NCI-H82 (cell line): ENCODE measurements around the gene CDH4.

ENCODE experiments used
- DNase-seq: peaks from one replicate; lab custom pipeline; 2025; lab: John Stamatoyannopoulos, UW

The CDH4 gene

GRCh38 chr20:61790116-61790827 lies 538.2 kb downstream of the CDH4 start:
- DNase-seq, result no peak

DNA sequence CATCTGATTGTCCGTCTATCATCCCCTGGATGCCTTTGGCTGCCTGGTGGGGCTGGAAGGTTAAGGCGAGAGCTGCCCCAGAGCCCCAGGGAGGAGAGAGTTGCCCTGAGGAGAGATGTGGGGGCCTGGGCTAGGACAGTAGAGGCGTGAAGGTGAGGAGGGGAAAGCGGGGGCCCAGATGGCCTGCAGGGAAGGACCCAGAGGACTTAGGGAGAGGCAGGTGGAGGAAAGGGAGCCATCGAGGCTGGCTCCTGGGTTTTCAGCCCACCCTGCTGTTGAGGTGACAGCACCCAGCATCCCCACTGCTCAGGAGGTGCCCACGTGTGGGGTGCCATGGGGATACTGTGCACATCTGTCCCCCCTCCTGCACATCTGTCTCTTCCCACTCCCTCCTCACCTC lies 539.9 kb downstream of the CDH4 start:
- no peak for DNase-seq

DNA sequence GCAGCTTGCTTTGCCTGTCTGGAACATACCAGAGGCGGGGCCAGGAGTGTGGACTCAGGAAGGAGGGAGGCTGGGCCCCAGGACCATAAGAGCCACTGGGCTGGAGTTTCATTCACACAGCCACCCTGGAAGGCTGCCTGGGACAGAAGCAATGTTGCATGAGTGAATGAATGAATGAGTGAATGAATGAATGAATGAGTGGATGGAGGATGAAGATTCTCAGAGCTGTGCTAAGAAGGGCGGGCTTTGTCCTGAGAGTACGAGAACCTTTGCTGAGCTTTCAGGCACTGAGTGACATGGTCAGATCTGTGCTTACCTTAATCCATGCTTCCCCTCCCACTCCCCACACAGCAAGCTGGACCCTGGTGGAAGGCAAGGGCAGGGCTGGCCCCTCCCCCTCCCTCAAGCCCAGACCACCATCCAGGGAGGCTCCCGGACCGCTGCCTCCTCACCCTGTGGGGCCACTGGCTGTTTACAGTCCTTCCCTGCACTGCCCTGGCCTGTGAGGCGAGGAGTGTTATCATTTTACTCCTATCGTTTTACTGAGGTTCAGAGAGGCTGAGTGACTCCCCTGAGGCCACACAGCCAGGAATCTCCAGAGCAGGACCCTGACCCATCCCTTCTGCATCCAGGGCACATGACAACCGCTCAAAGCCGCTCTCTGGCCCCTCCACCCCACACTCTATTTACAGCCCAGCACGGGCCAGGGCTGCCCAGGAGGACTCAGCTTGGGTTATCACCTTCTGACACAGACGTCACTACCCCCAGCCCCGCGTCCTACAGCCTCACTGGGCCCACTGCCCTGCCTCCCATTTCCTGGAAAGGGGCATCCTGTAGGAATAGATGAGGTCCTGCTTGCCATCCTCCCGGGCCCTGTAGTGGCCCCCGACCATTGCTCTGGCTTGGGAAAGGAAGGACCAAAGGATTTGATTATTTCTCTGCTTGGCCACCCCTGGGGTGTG lies 543.9 kb downstream of the CDH4 start:
- DNase-seq, result no peak

DNA sequence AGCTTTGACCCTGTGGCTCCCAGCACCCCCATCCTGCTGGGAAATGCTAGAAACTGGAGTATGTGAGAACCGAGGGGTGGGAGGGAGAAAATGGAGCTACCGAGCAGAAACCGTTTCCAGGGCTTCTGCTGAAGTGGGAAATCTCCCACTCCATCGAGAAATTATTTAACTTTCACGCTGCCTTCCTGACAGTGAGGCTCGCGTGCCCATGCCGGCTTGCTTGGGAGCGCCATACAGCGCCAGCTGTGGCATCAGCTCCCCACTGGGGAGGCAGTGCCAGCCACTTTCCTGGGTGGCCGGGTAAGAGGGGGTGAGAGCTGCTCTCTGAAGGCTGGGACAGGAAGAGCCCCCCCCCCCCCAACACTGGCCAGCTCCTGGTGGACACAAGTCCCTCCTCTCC lies 544.7 kb downstream of the CDH4 start:
- no peak for DNase-seq

DNA sequence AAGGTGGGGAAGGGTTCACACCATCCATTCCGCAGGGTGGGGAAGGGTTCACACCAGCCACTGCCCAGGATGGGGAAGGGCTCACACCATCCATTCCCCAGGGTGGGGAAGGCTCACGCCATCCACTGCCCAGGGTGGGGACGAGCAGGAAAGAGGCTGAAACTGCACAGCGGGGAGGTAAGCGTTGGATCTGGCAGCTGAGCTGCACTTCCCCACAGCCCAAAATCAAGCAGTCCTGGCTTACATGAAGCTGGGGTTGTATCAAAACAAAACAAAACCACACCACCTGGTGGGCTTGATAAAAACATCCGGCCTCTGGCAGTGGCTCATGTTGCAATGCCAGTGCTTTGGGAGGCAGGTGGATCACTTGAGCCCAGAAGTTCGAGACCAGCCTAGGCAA lies 545.1 kb downstream of the CDH4 start:
- peak; percentile 8 for DNase-seq

DNA sequence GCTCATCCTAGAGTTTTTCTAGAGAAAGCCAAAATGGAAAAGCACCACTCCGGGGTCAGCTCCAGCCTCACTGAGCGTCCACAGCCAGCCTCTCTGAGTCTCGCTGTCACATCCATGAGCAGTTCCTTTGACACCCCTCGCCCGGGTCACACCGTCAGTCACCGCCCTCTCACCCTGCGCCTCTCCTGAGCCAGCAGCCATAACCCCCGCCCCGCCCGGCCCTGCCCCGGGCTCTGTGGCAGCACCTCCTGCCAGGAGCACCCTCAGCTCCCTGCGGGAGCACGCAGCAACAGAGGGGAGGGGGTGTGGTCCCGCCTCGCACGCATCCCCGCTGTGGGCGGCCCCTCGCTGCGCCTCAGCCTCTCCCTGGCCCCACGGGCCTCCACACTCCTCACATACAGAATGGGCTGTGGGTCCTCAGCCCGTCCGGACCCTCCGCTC lies 545.9 kb downstream of the CDH4 start:
- DNase-seq, result no peak

GRCh38 chr20:61798632-61799031 lies 546.6 kb downstream of the CDH4 start:
- peak; percentile 57 for DNase-seq

DNA sequence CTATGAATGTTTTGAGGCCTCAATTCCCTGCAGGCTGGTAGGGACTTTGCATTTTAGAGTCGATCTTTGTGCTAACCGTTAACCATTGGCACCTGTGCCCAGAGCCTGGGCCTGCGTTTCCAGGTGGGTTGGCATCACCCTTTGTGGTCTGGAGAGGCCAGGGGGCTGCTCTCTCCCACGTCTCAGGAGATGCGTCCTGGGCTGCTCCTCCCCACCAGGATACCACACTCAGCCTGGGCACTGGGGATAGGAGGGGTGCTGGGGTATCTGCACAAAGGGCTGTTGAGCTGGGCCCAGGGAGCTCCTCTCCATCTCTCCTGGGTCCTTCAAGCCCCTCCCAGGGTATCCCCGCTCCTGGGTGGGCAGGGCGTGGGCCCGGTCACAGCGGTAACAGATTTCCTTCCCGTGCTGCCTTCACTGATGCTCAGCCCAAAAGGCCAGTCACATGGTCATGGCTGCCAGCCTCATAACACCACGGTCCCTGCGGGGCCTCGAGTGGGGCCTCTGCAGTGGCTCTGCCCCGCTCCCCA lies 547.4 kb downstream of the CDH4 start:
- no peak for DNase-seq

DNA sequence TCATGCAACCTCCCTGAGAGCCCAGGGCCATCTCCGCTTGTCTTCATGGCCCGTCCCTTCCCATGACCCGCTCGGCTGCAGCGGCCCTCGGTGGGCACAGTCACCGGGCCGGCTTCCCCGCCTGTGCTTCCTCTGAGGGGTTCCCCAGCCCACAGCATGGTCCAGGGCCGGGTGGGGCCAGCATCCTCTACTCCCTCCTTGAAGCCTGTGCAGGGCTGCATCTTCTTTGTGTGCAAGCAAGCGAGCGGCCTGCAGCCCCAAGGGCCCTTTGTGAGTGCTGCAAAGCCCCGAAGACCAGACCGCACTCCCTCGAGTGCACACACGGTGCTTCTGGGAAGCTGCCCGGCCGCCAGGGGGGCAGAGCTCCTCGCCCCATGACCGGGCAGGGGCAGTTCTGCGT lies 547.9 kb downstream of the CDH4 start:
- DNase-seq, result no peak

DNA sequence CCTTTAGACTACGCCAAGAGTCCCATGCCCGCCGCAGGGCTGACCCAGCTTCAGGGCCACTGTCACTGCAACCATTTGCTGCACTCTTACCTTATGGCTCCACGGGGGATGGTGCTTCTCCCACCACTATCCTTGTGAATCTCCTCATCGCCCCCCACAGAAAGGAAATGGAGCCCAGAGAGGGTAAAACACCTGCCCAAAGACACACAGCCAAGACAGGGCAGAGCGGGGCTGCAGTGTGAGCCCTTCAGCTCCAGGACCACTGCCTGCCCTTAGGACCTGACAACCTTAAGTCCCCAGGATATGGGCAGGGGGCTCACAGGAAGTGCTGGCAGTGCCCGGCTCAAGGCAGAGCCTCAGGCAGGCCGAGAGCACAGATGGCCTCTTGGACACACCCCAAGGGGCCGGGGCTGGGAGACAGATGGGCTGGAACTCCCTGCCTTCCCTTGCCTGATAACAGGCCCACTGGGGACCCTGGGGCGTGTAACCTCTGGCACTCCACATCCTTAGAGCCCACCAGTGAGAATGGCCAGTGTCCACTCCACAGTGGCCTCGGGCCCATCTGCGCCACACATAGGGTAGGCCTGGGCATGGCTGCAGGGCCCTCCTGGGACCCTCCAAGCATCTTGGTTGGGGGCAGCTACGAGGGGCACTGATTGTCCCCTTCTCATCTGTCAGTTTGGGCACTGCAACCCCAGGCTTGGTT lies 548.5 kb downstream of the CDH4 start:
- DNase-seq, result no peak

GRCh38 chr20:61801065-61801360 lies 549.0 kb downstream of the CDH4 start:
- no peak for DNase-seq

- no peak for DNase-seq
Measured at GRCh38 chr20:61801428-61801827, 549.4 kb downstream of the CDH4 start.

DNA sequence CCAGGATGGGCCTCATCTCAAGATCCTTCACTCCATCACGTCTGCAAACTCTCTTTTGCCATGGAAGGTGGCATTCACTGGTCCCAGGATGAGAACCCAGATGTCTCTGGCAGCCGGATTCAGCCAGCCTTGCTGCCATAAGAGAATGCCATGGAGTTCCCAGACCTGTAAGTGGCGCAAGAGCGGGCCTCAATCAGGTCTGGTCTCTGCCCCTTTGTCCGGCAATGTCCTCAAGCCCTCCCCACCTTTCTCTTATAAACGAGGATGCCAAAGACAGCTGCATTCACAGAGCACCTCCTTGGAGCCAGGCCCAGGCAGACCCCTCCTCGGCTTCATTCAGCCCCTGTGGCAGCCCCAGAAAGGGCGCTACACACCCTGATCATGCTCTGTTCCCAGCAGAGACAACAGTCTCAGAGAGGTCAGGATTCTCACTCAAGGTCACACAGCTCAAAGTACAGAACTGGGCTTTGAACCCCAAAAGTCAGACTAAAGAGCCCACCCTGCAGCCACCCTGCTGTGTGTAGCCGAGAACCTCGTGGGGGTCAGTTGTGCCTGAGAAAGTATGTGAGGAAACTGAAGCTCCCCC lies 549.9 kb downstream of the CDH4 start:
- no peak for DNase-seq

GRCh38 chr20:61802721-61803311 lies 550.8 kb downstream of the CDH4 start:
- DNase-seq, result no peak

DNA sequence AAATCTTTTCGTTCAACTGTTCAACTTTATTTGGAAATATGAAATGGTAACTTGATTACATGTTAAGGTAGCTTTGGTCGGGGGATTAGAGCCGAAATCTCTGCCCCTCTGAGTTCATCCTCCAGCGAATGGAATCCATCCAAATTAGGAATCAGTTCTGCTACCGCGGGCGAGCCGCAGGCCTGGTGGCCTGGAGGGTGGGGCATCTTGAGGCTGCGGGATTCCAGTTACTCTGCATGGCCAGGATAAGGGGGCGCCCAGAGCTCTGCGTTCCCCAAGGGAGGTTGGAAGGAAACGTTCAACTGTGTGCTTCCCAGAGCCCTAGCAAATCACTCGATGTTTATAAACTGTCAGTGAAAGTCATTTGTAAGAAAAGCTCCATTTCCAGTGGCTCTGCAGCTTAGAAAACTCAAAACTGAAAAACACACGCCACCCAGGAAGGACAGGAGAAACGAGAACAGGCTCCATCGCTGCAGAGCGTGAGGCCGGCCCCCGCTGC lies 551.4 kb downstream of the CDH4 start:
- no peak for DNase-seq

DNA sequence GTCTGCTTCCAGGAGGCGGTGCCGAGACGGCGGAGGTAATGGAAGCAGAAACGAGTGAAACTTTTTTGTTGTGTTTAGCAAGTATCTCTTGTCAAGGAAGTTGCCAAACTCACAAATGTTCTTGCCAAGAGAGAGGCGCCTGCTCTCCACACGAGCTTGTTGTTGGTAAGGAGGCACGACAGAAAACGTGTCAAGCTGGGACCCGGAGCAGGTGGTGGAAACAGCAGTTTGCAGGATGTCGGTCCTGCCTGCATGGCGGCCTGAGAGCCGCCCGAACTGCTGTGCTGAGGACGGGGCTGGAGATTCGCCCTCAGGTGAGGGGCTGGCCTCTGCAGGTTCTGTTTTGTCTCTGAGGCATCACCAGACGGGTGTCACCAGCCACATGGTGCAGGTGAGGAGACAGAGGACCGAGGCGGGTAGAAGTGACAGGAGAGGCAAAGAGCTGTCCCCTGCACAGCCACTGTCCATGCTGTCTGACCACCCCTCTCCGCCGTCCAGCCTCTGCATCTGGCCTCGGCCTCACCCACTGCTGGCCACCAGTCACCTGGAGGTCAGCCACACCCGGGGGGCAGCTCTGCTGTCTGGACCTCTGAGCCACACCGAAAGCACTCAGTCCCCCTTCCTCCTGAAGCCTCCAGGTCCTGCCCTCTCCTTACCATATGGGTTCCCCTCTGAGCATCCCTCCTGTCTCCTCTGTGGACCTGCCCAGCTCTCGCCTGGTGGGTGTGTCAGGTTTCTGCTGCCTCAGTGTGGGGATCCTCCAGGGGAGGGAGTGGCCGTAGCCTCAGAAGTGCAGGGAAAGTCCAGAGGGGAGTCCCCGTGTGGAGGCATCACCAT lies 552.1 kb downstream of the CDH4 start:
- DNase-seq, result no peak

DNA sequence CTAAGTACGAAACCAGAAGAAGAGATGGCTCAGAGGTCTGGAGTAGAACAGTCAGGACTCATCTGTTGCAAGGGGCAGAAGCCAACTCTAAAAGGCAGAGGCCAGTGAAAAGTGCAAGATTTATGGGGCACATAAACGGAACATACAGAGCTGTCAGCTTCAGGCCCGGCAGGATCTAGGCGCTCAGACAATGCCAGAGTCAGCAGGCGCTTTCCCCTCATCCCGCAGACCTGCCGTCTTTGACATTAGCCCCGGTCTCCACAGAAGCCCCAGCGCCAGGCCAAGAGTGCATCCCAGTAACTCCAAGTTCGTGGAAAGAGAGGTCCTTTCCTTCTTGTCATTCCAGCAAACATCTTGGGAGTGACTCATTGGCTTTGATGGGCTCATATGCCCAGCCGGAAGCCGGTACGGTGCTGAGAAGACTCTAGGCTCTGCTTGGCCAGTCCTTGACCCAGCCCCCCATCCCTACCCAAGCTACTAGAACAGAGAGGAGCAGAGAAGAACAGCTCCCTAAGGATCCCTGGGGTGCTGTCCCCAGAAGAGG lies 552.8 kb downstream of the CDH4 start:
- no peak for DNase-seq

DNA sequence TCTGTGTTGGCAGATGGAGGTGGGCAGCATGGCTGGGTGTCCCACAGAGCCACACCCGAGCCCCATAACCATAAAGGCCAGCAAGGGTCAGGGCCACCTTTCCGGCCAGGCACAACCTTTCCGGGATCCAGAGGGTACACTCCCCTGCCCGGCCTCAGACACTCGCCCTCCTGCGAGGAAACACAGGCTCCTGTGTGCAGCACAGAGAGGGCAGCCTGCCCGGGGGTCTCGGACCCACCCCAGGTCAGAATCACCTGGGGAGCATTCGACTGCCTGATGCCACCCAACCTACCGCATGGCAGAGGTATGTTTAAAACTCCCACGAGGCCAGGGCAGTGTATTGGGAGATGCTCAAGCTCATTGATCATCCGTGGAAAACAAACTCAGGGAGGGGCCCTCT lies 553.3 kb downstream of the CDH4 start:
- DNase-seq, result no peak

DNA sequence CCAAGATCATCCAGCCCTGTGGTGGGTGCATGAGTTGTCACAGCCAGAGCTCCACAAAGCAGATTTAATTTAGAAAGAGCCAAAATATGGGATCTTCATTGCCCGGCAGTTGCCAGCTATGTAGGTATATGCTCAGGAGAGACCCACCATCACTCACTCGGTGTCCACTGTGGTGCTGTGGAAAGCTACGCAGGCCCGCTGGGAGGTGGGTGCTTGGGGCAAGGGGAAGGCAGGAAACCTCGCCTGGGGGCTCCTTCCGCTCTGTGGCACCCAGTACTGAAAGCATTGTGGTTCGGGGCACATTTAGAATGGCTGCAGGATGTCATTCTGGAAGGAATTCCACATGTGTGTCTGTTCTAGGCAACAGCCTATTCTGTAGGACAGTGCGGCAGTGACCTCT lies 553.7 kb downstream of the CDH4 start:
- no peak for DNase-seq

DNA sequence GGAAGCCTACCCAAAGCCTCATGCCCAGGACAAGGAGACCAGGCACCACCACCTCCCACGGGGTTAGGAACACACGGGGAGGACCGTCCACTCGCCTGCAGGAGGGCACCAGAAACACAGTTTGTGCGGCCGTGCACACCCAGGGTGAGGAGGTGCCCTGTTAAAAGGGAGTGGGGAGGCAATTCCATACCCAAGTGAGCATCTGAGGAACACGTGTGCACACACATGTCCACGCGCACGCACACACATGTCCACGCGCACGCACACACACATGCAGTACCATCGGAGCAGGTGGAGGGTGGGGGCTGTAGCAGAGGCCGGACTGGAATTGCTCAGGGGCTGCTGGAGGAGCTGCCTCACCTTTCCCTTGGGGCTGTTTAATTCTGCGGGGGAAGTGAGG lies 554.3 kb downstream of the CDH4 start:
- no peak for DNase-seq
